OCI-LY3 (cell line): ENCODE measurements around the gene CREB5.

Experiments used
- H2AFZ ChIP-seq: fragments of 200-600, 300-600 bp; shearing (Covaris generic); 2 replicates; pipeline ENCODE4 v1.6.0; 2014; ENCODE audit warnings: antibody characterized with exemption, low read depth, low read length
- H3K27ac ChIP-seq: fragments of 200-600, 300-600 bp; sonication (generic); 2 replicates; pipeline ENCODE4 v1.5.1; 2014; ENCODE audit warnings: mild to moderate bottlenecking, low read length, moderate library complexity, mixed read lengths
- H3K27me3 ChIP-seq: fragments of 200-600, 300-600 bp; sonication (generic); 2 replicates; pipeline ENCODE4 v1.6.1; 2014; ENCODE audit warnings: low read depth, low read length, mixed read lengths
- H3K36me3 ChIP-seq: fragments of 200-600, 300-600 bp; sonication (generic); replicated peaks from 2 replicates; pipeline ENCODE3; 2014; ENCODE audit warnings: low read depth, low read length, mixed read lengths
- H3K4me1 ChIP-seq: fragments of 300-600, 200-600 bp; sonication (generic); 2 replicates; pipeline ENCODE4 v1.6.1; 2014; ENCODE audit warnings: low read length, mixed read lengths
- H3K4me2 ChIP-seq: fragments of 200-600, 300-600 bp; sonication (generic); 2 replicates; pipeline ENCODE4 v1.6.1; 2014; ENCODE audit warnings: low read length, mixed read lengths
- H3K4me3 ChIP-seq: fragments of 300-600, 200-600 bp; sonication (generic); 2 replicates; pipeline ENCODE4 v1.5.1; 2014; ENCODE audit warnings: antibody characterized with exemption, mild to moderate bottlenecking, low read length, moderate library complexity
- H3K79me2 ChIP-seq: fragments of 300-600, 200-600 bp; shearing (Covaris generic); 2 replicates; pipeline ENCODE4 v1.6.1; 2014; ENCODE audit warnings: mild to moderate bottlenecking, low read length, mixed read lengths
- H3K9ac ChIP-seq: fragments of 300-600, 200-600 bp; shearing (Covaris generic); 2 replicates; pipeline ENCODE4 v1.6.0; 2014; ENCODE audit warnings: mild to moderate bottlenecking, low read length, moderate library complexity
- H3K9me3 ChIP-seq: fragments of 200-600, 300-600 bp; shearing (Covaris generic); 2 replicates; pipeline ENCODE4 v1.6.1; 2014; ENCODE audit warnings: low read length, mixed read lengths; ENCODE audit not compliant: insufficient read depth
- H4K20me1 ChIP-seq: fragments of 200-600, 300-600 bp; sonication (generic); 2 replicates; pipeline ENCODE4 v1.6.1; 2016; ENCODE audit warnings: low read length, mixed read lengths; ENCODE audit not compliant: insufficient read depth
- EZH2phosphoT487 ChIP-seq: fragments of 200-600 bp; shearing (Covaris generic); IDR thresholded peaks from 2 replicates; pipeline ENCODE4 v1.6.1; 2018; ENCODE audit warnings: antibody characterized with exemption, mixed run types, low read depth
- TF ChIP-seq, protein P1 (sequence below): fragments of 200-600, 300-600 bp; sonication (generic); IDR thresholded peaks from 2 replicates; pipeline ENCODE4 v1.5.1; 2014; ENCODE audit warnings: antibody characterized with exemption, low read length, low read depth

The CREB5 gene

DNA sequence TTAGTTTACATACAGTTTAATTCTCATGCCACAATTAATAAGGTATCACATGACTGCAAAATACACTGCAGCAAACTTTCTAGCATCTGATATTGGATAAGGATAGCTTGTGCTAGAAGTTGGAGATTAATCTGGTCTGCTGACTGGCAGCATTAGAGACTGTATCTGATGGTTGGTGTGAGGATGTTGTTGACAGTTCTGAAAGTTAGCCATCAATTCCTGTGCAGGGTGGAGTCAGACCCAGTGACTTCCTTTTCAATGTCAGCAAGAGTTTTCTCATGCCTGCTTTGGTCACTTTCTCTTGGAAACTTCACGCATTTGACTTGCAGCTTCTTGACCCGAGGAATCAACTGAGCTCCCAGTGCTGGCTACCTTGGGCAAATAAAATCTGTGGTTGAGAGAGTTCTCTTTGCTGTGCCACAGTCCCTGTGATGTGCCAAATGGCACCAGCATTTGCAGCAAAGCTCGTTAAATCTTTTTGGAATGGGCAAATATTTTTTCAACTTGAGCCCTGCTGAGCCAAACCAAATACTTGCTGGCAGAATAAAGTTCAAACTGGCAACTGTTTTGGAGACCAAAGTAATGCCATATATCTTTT is 312.8 kb downstream of the CREB5 start:
- Histone ChIP-seq H4K20me1 (no peaks in the 10 kb centered on the region), H3K36me3 (no peaks in the 10 kb centered on the region), H3K27me3 (peaks cover 5% of the 10 kb centered on the region; the same call in 1 of the 2 replicates), H3K4me3 (no peak overlapping the region), H3K9ac (no peak overlapping the region), H3K4me1 (no peaks in the 10 kb centered on the region), H3K79me2 (no peaks in the 10 kb centered on the region), H3K27ac (no peak overlapping the region), H3K4me2 (no peak overlapping the region), H2AFZ (no peak overlapping the region), H3K9me3 (no peaks in the 10 kb centered on the region)
- TF ChIP-seq, protein P1, sequence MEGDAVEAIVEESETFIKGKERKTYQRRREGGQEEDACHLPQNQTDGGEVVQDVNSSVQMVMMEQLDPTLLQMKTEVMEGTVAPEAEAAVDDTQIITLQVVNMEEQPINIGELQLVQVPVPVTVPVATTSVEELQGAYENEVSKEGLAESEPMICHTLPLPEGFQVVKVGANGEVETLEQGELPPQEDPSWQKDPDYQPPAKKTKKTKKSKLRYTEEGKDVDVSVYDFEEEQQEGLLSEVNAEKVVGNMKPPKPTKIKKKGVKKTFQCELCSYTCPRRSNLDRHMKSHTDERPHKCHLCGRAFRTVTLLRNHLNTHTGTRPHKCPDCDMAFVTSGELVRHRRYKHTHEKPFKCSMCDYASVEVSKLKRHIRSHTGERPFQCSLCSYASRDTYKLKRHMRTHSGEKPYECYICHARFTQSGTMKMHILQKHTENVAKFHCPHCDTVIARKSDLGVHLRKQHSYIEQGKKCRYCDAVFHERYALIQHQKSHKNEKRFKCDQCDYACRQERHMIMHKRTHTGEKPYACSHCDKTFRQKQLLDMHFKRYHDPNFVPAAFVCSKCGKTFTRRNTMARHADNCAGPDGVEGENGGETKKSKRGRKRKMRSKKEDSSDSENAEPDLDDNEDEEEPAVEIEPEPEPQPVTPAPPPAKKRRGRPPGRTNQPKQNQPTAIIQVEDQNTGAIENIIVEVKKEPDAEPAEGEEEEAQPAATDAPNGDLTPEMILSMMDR: no peak

DNA sequence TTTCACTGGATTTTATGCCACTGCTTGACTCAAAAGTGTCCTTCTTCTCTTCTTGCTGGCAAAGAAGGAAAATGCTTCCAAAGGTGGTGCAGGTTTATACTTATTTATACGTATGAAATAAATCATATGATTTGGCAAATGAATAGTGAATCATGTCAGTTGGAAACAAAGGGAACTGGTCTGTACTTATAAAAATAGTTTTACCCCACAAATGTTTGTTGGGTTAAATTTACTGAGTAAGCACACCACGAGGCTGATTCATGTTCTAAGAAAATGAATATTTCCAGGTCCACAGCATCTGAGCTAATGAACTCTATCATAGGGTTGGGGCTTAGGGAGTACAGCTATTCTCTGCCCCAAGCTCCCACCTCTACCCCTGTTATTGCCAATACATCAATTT is 313.6 kb downstream of the CREB5 start:
- H3K9ac ChIP-seq: no peak overlapping the region

DNA sequence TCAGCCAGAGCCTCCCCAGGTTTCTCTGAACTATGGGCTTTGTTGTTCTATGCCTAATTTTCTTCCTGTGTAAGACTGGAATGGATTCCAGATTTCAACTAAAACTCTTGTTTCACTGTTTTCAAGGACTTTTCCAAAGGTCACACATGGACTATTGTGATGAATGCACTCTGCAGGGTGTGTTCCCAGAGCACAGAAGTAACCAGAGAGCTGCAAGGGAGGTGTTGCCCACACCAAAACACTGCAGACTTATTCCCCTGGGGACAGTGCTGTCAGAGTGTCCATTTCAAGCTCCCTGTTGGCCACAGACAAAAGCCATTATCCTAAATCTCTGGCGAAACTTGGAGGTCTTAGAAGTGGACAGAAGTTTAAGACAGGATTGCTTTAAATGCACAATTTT is 314.2 kb downstream of the CREB5 start:
- H3K9me3 ChIP-seq: no peaks in the 10 kb centered on the region
- H3K4me2 ChIP-seq: no peak overlapping the region
- no peaks in the 10 kb centered on the region for H3K79me2 ChIP-seq
- H4K20me1 ChIP-seq: no peaks in the 10 kb centered on the region
- TF ChIP-seq EZH2phosphoT487: no peak
- TF ChIP-seq, protein P1: no peak
- peaks cover 6% of the 10 kb centered on the region; the same call in 1 of the 2 replicates for H3K27me3 ChIP-seq
- no peak overlapping the region for H3K9ac ChIP-seq
- H2AFZ ChIP-seq: no peak overlapping the region
- no peak overlapping the region for H3K4me3 ChIP-seq
- H3K4me1 ChIP-seq: no peaks in the 10 kb centered on the region
- H3K36me3 ChIP-seq: no peaks in the 10 kb centered on the region
- no peak overlapping the region for H3K27ac ChIP-seq

More for the DNA sequence above, 313.6 kb downstream of the CREB5 start:
- Histone ChIP-seq H3K27me3 (peaks cover 5% of the 10 kb centered on the region; the same call in 1 of the 2 replicates), H3K79me2 (no peaks in the 10 kb centered on the region), H3K27ac (no peak overlapping the region), H3K36me3 (no peaks in the 10 kb centered on the region), H2AFZ (no peak overlapping the region), H4K20me1 (no peaks in the 10 kb centered on the region), H3K4me3 (no peak overlapping the region), H3K4me2 (no peak overlapping the region), H3K9me3 (no peaks in the 10 kb centered on the region), H3K4me1 (no peaks in the 10 kb centered on the region)
- no peak for TF ChIP-seq EZH2phosphoT487
- TF ChIP-seq, protein P1: no peak

DNA sequence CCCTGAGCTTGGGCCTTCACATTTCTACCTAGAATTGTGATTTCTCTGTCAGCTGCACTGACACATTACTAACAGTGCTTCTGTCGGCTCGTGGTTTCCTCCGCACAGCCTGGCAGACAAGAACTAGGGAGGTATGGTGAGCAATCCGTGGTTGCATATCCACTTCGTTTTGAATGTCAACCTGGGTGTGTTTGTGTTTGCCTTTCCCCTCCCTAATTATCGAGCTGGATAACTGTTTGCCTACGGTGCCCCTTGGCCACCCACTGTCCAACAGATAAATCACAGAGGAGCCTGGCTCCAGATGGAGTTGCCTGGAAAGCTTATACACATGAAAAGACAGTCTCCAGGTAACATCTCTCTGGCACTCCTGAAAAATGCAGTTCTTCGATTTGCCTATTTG is 317.0 kb downstream of the CREB5 start:
- no peaks in the 10 kb centered on the region for H3K4me1 ChIP-seq
- H3K9me3 ChIP-seq: no peaks in the 10 kb centered on the region
- H2AFZ ChIP-seq: no peak overlapping the region
- H3K27ac ChIP-seq: no peak overlapping the region
- TF ChIP-seq, protein P1: no peak
- no peak for TF ChIP-seq EZH2phosphoT487
- no peak overlapping the region for H3K9ac ChIP-seq
- H3K4me3 ChIP-seq: no peak overlapping the region
- no peaks in the 10 kb centered on the region for H4K20me1 ChIP-seq
- H3K27me3 ChIP-seq: peaks cover 10% of the 10 kb centered on the region; the same call in 1 of the 2 replicates
- H3K79me2 ChIP-seq: no peaks in the 10 kb centered on the region
- no peaks in the 10 kb centered on the region for H3K36me3 ChIP-seq
- no peak overlapping the region for H3K4me2 ChIP-seq
